ENCODE measurements around the gene RAD18.

DNA sequence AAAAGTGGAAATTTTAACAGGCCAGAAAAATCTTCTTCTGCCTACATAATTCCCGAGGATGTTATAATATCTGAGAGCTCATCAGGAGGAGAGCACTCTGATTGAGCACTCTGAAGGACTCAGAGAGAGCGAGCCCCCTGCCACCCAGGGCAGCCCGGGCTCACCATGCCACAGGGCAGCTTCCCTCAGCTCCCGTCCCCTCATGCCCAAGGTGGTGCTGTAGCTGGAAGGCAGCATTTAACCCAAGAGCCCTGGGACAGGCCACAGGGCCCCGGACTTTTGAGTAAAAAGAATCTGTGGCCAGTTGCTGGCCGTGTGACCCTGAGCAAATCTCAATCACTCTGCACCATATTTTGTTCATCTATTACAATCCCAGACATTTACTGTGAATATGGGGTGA is 23.5 kb upstream of the RAD18 start:
- TF ChIP-seq ZNF232 (CRISPR knock-in tag; IDR thresholded peaks at IDR 0.05) (no peak), MXD1 (CRISPR knock-in tag; IDR thresholded peaks at IDR 0.05; ENCODE audit: borderline replicate concordance, poor library complexity, severe bottlenecking) (no peak), FIP1L1 (IDR thresholded peaks at IDR 0.05; ENCODE audit: low read depth, low read length, poor library complexity, severe bottlenecking) (no peak), FOXA1 (IDR thresholded peaks at IDR 0.05; ENCODE audit: borderline replicate concordance) (no peak), MIER1 (IDR thresholded peaks at IDR 0.05; ENCODE audit: low read depth) (no peak)
